NB4 (cell line): ENCODE measurements around the gene ARPC2.
A peak's percentile ranks its signal among the peaks of the same experiment; 100 is the strongest.

ENCODE experiments used
- MYC ChIP-seq: IDR thresholded peaks from 2 replicates; pipeline ENCODE4 v1.6.1; 2011; ENCODE audit warnings: low read depth, low read length
- TF ChIP-seq, protein P1 (sequence below): IDR thresholded peaks from one replicate; pipeline ENCODE4 v1.5.1; 2012; ENCODE audit warnings: low read depth, low read length
- TF ChIP-seq, protein P2 (sequence below): IDR thresholded peaks from 2 replicates; pipeline ENCODE4 v1.6.1; 2011; ENCODE audit warnings: low read depth, low read length

DNA sequence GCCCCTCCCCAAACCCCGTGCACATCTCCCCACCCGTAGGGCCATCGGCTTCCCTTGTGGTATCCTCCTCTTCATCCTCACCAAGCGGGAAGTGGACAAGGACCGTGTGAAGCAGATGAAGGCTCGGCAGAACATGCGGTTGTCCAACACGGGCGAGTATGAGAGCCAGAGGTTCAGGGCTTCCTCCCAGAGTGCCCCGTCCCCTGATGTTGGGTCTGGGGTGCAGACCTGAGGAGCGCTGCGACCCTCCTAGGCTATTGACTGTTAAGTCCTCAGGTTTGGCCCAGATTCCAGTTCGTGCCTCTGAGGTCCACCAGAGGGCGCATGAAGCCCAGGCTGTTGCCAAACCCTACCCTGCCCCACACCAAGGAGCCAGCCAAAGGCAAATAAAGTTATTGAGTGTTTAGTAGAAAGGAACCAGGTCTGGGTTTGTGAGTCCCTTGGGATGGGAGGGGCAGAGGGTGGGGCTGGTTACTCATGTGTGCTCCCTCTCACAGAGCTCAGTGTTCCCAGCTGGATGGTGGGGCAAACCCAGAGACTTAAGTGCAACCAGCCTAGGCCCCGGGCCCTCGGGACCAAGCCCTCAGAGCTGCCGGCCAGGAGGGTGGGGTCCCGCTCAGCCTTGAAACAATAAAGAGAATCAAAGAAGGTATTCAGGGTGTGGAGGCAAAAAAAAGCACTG lies 55.7 kb downstream of the ARPC2 start:
- TF ChIP-seq, protein P1, sequence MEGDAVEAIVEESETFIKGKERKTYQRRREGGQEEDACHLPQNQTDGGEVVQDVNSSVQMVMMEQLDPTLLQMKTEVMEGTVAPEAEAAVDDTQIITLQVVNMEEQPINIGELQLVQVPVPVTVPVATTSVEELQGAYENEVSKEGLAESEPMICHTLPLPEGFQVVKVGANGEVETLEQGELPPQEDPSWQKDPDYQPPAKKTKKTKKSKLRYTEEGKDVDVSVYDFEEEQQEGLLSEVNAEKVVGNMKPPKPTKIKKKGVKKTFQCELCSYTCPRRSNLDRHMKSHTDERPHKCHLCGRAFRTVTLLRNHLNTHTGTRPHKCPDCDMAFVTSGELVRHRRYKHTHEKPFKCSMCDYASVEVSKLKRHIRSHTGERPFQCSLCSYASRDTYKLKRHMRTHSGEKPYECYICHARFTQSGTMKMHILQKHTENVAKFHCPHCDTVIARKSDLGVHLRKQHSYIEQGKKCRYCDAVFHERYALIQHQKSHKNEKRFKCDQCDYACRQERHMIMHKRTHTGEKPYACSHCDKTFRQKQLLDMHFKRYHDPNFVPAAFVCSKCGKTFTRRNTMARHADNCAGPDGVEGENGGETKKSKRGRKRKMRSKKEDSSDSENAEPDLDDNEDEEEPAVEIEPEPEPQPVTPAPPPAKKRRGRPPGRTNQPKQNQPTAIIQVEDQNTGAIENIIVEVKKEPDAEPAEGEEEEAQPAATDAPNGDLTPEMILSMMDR = peak; percentile 87
- TF ChIP-seq MYC = peak; percentile 13; the same call in 1 of the 2 replicates
- TF ChIP-seq, protein P2, sequence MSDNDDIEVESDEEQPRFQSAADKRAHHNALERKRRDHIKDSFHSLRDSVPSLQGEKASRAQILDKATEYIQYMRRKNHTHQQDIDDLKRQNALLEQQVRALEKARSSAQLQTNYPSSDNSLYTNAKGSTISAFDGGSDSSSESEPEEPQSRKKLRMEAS = peak; percentile 31; the same call in 1 of the 2 replicates
